GM18507 (cell line): ENCODE data around the gene FAM209A.
"Not testable (repeated sequence)": the region's sequence is repeated elsewhere in the genome, so short reads cannot be mapped to it uniquely, and the experiment has no call there.

Experiments used
- DNase-seq: peaks from one replicate; pipeline ENCODE4 v3.0.0; 2011; ENCODE audit warnings: low read depth; ENCODE audit not compliant: insufficient read length; ENCODE audit errors: extremely low spot score
- FAIRE-seq: peaks from 2 replicates; lab custom pipeline; 2011; peaks lifted over from hg19 to GRCh38; lab: Jason Lieb, UNC

The FAM209A gene

DNA sequence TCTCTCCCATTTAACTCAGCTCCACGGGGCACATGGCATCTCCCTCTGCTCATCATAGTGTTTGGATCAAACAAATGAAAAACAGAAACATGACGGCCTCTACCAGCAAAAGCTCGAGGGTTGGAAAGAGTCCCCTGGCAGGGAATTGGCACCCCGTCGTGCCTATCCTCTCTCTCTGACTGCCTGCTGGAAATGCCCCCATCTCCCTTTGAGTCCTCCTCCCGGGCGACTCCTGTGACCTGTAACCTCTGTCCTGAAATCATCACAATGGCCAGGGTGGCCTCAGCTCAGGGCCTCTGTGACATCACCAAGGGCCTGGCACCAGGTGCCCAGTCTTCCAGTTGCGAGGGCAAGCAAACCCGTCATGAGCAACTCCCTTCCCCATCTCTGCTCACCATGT, 8.4 kb downstream of the FAM209A start, which contains the start of gene FAM209B:
FAM209B (plus strand) TSS at position 301 of the 400 bp plus-strand sequence; CDS start at position 397, 96 bp downstream.
- FAIRE-seq, DNase-seq: not testable (repeated sequence)

- FAIRE-seq (no peak), DNase-seq (no peak)
These were observed 13.5 kb downstream of the FAM209A start for GRCh38 chr20:56537997-56538396.

DNA sequence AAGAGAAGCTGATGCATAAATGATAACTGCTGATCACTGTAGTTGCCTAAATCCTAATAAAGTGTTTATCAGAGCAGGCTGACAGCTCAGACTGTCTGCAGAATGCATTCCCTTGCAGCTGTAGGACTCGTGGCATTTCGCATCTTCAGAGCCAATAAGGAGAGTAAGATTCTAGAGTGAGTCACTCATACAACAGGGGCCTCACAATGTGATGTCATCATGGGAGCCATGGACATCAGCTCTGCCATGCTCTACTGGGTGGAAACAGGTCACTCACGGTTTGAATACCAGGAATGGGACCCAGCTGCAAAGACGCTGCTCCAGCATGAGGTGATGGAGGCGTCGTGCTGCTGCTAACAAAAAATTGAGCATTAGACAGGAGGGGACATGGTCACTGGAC, 15.9 kb downstream of the FAM209A start:
- DNase-seq, result no peak
- no peak for FAIRE-seq

- FAIRE-seq (no peak), DNase-seq (no peak)
These were observed 18.0 kb downstream of the FAM209A start for GRCh38 chr20:56542489-56543030.

- no peak for DNase-seq
- FAIRE-seq, result no peak
These were observed 27.0 kb downstream of the FAM209A start for GRCh38 chr20:56551571-56551970.

DNA sequence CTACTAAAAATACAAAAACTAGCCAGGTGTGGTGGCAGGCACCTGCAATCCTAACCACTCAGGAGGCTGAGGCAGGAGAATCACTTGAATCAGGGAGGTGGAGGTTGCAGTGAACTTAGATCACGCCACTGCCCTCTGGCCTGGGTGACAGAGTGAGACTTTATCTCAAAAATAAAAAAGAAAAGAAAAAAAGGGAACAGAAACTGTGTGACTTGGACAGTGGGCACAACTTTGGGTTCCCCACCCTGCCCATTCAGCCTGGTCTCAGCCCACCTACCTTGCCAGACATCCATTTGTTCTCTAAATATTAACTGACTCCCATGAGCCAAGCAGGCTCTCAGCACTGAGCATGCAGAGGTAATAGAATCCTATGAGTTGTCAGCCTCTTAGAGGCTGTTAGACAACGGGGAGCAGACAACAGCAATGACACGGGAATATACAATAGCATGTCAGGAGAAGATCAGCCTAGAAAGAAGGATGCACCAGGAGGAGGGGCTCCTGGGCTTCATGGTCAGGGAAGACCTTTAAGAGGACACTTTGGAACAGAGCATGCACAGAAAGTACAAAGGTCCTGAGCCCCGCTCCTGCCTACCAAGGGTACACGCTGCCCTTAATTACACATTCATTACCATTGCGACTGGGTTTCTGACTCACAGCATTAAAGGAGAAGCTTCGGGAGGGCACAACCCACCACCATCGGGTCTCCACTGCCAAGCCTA, 28.5 kb downstream of the FAM209A start:
- FAIRE-seq (no peak), DNase-seq (no peak)

DNA sequence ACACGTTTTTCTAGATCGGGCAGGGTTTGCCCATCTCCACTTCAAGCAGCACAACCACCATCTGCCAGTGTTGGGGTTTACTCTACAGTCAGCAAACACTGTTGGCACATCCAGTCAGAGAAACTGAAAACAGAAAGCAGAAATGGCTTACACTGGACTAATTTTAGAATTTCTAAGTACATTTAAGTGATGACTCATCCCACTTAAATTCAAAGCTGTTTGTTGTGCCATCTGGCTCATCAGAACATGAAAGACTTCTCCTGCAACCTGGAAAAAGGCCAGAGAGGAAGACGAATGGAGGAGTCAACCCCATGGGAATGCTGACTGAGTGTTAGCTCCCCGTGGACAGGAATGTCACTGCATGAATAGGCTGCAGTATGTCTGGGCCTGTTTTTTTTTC, 30.3 kb downstream of the FAM209A start:
- DNase-seq, result peak; percentile 37
- peak; percentile 68 for FAIRE-seq

- no peak for DNase-seq
- no peak for FAIRE-seq
These were observed 34.4 kb downstream of the FAM209A start for GRCh38 chr20:56558968-56559367.

GRCh38 chr20:56564526-56564925, 40.0 kb downstream of the FAM209A start:
- not testable (repeated sequence) for DNase-seq, FAIRE-seq

DNA sequence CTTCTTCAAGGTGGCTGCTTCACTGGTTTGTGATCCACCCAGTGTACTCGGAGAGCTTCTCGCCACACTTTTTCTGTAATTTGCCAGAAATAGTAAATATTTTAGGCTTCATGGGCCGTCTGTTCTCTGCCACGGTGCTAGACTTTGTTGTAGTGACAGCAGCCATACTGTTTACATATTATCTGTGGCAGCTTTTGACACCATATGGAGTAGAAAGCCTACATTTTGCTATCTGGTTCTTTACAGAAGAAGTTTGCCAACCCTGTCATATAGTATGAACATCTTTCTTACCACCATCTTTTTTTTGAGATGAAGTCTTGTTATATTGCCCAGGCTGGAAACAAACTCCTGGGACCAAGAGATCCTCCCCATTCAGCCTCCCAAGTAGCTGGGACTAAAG, 41.0 kb downstream of the FAM209A start:
- DNase-seq, result no peak
- FAIRE-seq, result no peak

DNA sequence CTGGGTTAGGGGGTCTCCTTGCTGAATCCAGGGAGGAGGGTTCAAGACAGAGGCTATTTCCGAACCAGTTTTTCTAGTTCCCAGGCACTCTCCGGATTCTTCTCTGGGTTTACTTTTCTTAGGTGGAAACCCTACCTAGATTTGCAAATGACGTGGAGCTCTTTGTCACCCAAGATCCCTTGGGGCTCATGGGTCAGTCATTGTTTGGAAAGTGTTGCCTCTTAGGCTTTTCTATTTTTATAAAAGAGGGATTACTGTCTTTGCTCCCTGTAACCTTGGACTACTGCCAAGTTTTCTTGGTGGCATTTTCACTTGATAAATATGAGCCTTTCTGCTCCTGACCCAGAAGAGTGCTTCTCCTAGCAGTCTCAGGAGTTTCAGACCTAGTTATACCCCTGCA, 42.1 kb downstream of the FAM209A start:
- DNase-seq, result no peak
- FAIRE-seq, result no peak

DNA sequence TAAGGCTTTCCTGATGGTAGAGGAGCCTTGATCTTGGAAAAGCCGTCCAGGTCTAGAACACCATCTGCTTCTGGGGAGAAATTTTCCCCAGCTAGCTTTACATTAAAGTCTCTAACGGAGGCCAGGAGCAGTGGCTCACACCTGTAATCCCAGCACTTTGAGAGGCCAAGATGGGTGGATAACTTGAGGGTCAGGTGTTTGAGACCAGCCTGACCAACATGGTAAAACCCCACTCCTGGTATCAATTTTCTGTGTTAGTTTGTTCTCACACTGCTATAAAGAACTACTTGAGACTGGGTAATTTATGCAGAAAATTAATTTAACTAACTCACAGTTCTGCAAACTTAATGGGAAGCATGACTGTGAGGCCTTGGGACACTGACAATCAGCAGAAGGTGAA, 46.3 kb downstream of the FAM209A start:
- FAIRE-seq (no peak), DNase-seq (no peak)

GRCh38 chr20:56572172-56572571, 47.6 kb downstream of the FAM209A start:
- DNase-seq, result no peak
- no peak for FAIRE-seq

GRCh38 chr20:56573986-56574385, 49.4 kb downstream of the FAM209A start:
- FAIRE-seq (no peak), DNase-seq (no peak)

GRCh38 chr20:56574531-56575142, 50.1 kb downstream of the FAM209A start:
- DNase-seq (no peak), FAIRE-seq (no peak)

- DNase-seq (no peak), FAIRE-seq (no peak)
These were observed 50.6 kb downstream of the FAM209A start for GRCh38 chr20:56575157-56575556.
